Ovary (tissue), 9 donors: ENCODE measurements around the gene ZNF155. TPM values are rescaled to one million over a fixed set of nuclear protein-coding genes. Genes with fewer than 3 reads are reported as not detected.
A peak's percentile ranks its signal among the peaks of the same experiment; 100 is the strongest.

Experiments
- DNase-seq, 5 donors: peaks; one replicate each; pipeline ENCODE4 v3.0.0-alpha.2; 2019 to 2020
- H3K27ac ChIP-seq, 2 donors: fragments of 200-600 bp; one replicate each; pipeline versions ENCODE4 v1.5.1 to v1.8.0; 2019 to 2022
- H3K27me3 ChIP-seq: fragments of 200-600 bp; one replicate; pipeline ENCODE4 v1.8.0; 2022
- H3K36me3 ChIP-seq: fragments of 200-600 bp; sonication (generic); one replicate; pipeline ENCODE4 v1.5.1; 2019
- H3K4me1 ChIP-seq: one replicate; pipeline ENCODE4 v1.8.1; 2013; ENCODE audit warnings: mild to moderate bottlenecking, moderate library complexity; ENCODE audit not compliant: insufficient read depth
- H3K4me3 ChIP-seq: fragments of 200-600 bp; sonication (generic); one replicate; pipeline ENCODE4 v1.5.1; 2017
- H3K9me3 ChIP-seq, 2 donors: fragments of 200-600 bp in 1 of 2; sonication (generic) in 1 of 2; one replicate each; pipeline versions ENCODE4 v1.5.1 to v1.8.1; 2013 to 2019; ENCODE audit warnings: mild to moderate bottlenecking in 1 of 2, moderate library complexity in 1 of 2
- EP300 ChIP-seq: sonication (generic); formaldehyde crosslinking; IDR thresholded peaks from one replicate; pipeline ENCODE4 v1.6.1; 2017; ENCODE audit warnings: antibody characterized with exemption
- POLR2A ChIP-seq: fragments of 450-650 bp; IDR thresholded peaks from one replicate; pipeline ENCODE4 v1.6.1; 2017; ENCODE audit warnings: antibody characterized with exemption, mild to moderate bottlenecking, moderate library complexity
- WGBS, 3 donors: extraction: QIAGEN DNeasy Blood & Tissue Kit in 1 of 3; methylation state at CpG; one replicate each; pipeline versions ENCODE4 v1.1.5 to v1.1.7; 2013 to 2017; 5-methylcytosine and 5-hydroxymethylcytosine counted together
- intact Hi-C, 4 donors: fragments of 100-400 bp; cut with DNase I; formaldehyde crosslinking; loops; one replicate each; pipeline versions ENCODE4 v1.11.0 to v1.15.1; 2022 to 2023
- polyA plus RNA-seq, 2 donors: library from polyadenylated mRNA; stranded (reverse); fragments of 200-250 nt in 1 of 2; fragments of 350-450 nt in 1 of 2; fragmentation: Illumina TruSeq in 1 of 2; extraction: RNeasy Lipid Tissue Mini Kit (QIAGEN cat#74804) in 1 of 2; gene quantifications; one replicate each; pipeline ENCODE4 v1.2.3, GENCODE V29; 2013 to 2014
- total RNA-seq, 7 donors: library from RNA; depleted of rRNA in 2 of 7; stranded (reverse); fragments of >200 nt in 2 of 7; fragmentation: NEBNext Ultra II Directional in 3 of 7; extraction: Animal tissue kit (Norgen Biotek cat#: 25700) in 3 of 7; gene quantifications; one replicate each; pipeline versions ENCODE4 v1.1.0 to v1.2.4, GENCODE V29; 2016 to 2023
- TF ChIP-seq, protein P1 (sequence below), 3 donors: fragments of 450-650 bp in 2 of 3; fragments of 200-600 bp in 1 of 3; IDR thresholded peaks; one replicate each; pipeline versions ENCODE4 v1.5.1 to v1.8.0; 2016 to 2022; ENCODE audit warnings: antibody characterized with exemption in 3 of 3, mild to moderate bottlenecking in 1 of 3
- donor health status: DM: no; HTN: no; CAD: no; lungs with moderate emphysema.
- donor health status: DM: no; HTN: no; CAD: no.
- donor health status: Bipolar disorder and iron deficiency.
- donor health status: DM: yes; HTN: yes; CAD: no.
- donor health status: DM: no; HTN: no; CAD: no.
- donor health status: DM: yes; HTN: yes; CAD: no.

The ZNF155 gene
- total and polyA plus RNA-seq, 9 donors = 3.7 to 13.2 (median 10.4) TPM

GRCh38 chr19:44024900-44025216 lies 40.9 kb downstream of the ZNF155 start:
- intact Hi-C loops = no loop called here
- Histone ChIP-seq H3K4me3 (peak overlapping the region; percentile 73), H3K27ac (no peak overlapping the region), H3K36me3 (peaks cover 3% of the 10 kb centered on the region), H3K4me1 (peaks cover 4% of the 10 kb centered on the region), H3K9me3 (peaks cover 0 to 21% of the 10 kb centered on the region in 2 donors), H3K27me3 (no peaks in the 10 kb centered on the region)
- DNase-seq = no peak
- 35 to 41% (median 37%) methylated on average over 4 of the region's 4 CpGs for WGBS, 3 donors
- TF ChIP-seq, protein P1, sequence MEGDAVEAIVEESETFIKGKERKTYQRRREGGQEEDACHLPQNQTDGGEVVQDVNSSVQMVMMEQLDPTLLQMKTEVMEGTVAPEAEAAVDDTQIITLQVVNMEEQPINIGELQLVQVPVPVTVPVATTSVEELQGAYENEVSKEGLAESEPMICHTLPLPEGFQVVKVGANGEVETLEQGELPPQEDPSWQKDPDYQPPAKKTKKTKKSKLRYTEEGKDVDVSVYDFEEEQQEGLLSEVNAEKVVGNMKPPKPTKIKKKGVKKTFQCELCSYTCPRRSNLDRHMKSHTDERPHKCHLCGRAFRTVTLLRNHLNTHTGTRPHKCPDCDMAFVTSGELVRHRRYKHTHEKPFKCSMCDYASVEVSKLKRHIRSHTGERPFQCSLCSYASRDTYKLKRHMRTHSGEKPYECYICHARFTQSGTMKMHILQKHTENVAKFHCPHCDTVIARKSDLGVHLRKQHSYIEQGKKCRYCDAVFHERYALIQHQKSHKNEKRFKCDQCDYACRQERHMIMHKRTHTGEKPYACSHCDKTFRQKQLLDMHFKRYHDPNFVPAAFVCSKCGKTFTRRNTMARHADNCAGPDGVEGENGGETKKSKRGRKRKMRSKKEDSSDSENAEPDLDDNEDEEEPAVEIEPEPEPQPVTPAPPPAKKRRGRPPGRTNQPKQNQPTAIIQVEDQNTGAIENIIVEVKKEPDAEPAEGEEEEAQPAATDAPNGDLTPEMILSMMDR (IDR thresholded peaks at IDR 0.05) = no peak
- TF ChIP-seq EP300 = no peak
- TF ChIP-seq POLR2A = no peak

DNA sequence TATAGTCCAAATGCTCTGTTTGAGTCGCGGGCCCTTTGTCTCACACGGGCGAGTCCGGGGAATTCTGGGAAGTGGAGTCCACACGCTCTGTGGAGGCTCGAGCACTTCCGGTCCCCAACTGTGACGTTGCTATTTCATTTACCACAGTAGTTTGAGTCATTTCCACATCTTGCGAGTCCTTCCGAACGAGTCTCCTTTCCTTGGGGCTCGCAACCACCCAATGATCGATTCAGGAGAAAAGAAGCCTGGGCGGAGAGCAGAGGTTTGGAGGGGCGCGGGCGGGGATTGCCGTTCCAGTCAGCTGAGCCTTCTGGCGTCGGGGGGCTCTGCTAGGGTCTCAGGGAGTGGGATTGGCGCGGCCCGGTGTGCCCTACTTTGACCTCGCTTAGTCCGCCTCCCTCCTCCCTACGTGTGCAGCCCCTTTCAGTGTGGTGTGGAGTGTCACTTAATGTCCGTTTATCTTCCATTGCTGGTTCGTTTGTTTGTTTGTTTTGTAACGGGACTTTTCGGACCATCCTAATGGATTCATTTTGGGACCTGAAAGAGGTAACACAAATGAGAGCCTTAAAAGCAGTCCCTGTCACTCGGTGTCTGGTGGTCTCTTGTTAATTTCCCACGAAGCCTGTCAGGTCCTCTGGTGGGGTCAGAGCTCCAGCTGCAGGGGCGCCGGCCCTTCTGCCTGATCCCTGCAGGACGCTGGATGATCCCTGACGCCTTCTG lies 41.4 kb downstream of the ZNF155 start, which contains the start of gene ZNF222:
Gene ZNF222 (plus strand): TSS at position 163 of the 720 bp plus-strand sequence. CDS start 58 bp downstream, at position 221.
- peak; percentile 20 for TF ChIP-seq POLR2A
- no peak for TF ChIP-seq EP300
- WGBS, 3 donors = 1 to 2% (median 1%) methylated on average over 37 of the region's 37 CpGs
- peaks cover 0 to 21% of the 10 kb centered on the region in 2 donors for H3K9me3 ChIP-seq
- H3K4me1 ChIP-seq = peaks cover 4% of the 10 kb centered on the region
- peak; percentile 71 to 84 (median 76) for DNase-seq
- intact Hi-C loops = no loop called here
- peak within 1 kb of the TSS in 1 of 2 donors; percentile 14 for H3K27ac ChIP-seq
- peaks cover 3% of the 10 kb centered on the region for H3K36me3 ChIP-seq
- H3K4me3 ChIP-seq = peak within 1 kb of the TSS; percentile 73
- no peaks in the 10 kb centered on the region for H3K27me3 ChIP-seq

- no peak overlapping the region for H3K4me3 ChIP-seq
- no peak for DNase-seq
- peaks cover 0 to 31% of the 10 kb centered on the region in 2 donors for H3K9me3 ChIP-seq
- intact Hi-C loops = no loop called here
- TF ChIP-seq, protein P1 (IDR thresholded peaks at IDR 0.05) = no peak
- TF ChIP-seq EP300 = no peak
- TF ChIP-seq POLR2A = no peak
- 95 to 100% (median 98%) methylated on average over 6 of the region's 6 CpGs for WGBS, 3 donors
- no peak overlapping the region for H3K27ac ChIP-seq
- H3K36me3 ChIP-seq = peaks cover 3% of the 10 kb centered on the region
- H3K4me1 ChIP-seq = peaks cover 4% of the 10 kb centered on the region
- H3K27me3 ChIP-seq = no peaks in the 10 kb centered on the region
Measured at GRCh38 chr19:44026622-44027021, 42.6 kb downstream of the ZNF155 start.

DNA sequence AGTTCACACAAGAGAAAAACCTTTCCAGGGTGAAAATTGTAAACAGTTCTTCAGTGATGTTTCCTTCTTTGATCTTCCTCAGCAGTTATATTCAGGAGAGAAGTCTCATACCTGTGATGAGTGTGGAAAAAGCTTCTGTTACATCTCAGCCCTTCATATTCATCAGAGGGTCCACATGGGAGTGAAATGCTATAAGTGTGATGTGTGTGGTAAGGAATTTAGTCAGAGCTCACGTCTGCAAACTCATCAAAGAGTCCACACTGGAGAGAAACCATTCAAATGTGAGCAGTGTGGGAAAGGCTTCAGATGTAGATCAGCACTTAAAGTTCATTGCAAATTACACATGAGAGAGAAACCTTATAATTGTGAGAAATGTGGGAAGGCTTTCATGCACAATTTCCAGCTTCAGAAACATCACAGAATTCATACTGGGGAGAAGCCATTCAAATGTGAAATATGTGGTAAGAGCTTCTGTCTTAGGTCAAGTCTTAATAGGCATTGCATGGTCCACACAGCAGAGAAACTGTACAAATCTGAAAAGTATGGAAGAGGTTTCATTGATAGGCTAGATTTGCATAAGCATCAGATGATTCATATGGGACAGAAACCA lies 48.1 kb downstream of the ZNF155 start:
- intact Hi-C loops = no loop called here
- no peak for TF ChIP-seq POLR2A
- TF ChIP-seq EP300 = no peak
- TF ChIP-seq, protein P1 (IDR thresholded peaks at IDR 0.05) = no peak
- H3K4me3 ChIP-seq = no peak overlapping the region
- H3K27me3 ChIP-seq = no peaks in the 10 kb centered on the region
- 89 to 94% (median 90%) methylated on average over 1 of the region's 1 CpG for WGBS, 3 donors
- H3K9me3 ChIP-seq = peaks cover 0 to 58% of the 10 kb centered on the region in 2 donors
- peaks cover 5% of the 10 kb centered on the region for H3K36me3 ChIP-seq
- no peak for DNase-seq
- no peaks in the 10 kb centered on the region for H3K4me1 ChIP-seq
- H3K27ac ChIP-seq = no peak overlapping the region

DNA sequence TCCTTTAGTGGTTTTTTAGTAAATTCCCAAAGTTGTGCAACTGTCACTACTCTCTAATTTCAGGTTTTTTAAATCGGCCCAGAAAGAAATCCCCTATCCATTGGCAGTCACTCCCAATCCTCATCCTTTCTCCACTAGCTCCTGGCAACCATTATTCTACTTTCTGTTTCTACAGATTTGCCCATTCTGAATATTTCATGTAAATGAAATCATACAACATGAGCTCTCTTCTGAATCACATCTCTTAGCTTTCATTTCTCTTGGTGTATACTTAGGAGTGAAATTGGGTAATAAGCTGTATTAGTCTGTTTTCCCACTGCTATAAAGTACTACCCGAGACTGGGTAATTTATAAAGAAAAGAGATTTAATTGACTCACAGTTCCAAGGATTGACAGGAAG lies 58.2 kb downstream of the ZNF155 start:
- no peak overlapping the region for H3K27ac ChIP-seq
- 76 to 89% (median 79%) methylated on average over 2 of the region's 2 CpGs for WGBS, 3 donors
- H3K4me3 ChIP-seq = no peak overlapping the region
- no peaks in the 10 kb centered on the region for H3K9me3 ChIP-seq
- H3K36me3 ChIP-seq = no peaks in the 10 kb centered on the region
- intact Hi-C loops = no loop called here
- no peaks in the 10 kb centered on the region for H3K4me1 ChIP-seq
- TF ChIP-seq, protein P1 (IDR thresholded peaks at IDR 0.05) = no peak
- no peak for TF ChIP-seq POLR2A
- no peak for TF ChIP-seq EP300
- DNase-seq = no peak
- H3K27me3 ChIP-seq = no peaks in the 10 kb centered on the region
